HepG2 (cell line): ENCODE measurements around the gene ARMH1. TPM values are rescaled to one million over a fixed set of nuclear protein-coding genes. Genes with fewer than 3 reads are reported as not detected.

ENCODE experiments used
- AKNA ChIP-seq: sonication (generic); formaldehyde crosslinking; IDR thresholded peaks from 2 replicates; pipeline ENCODE4 v1.4.0; 2020; ENCODE audit warnings: missing genetic modification reagents, borderline replicate concordance
- ATF3 ChIP-seq: sonication (generic); formaldehyde crosslinking; IDR thresholded peaks from 2 replicates; pipeline ENCODE4 v1.4.0; 2020; ENCODE audit warnings: missing genetic modification reagents
- BCL6 ChIP-seq: IDR thresholded peaks from 2 replicates; pipeline ENCODE4 v1.6.1; 2016; ENCODE audit warnings: missing genetic modification reagents, missing compliant biosample characterization
- FOSL2 ChIP-seq: sonication (generic); formaldehyde crosslinking; IDR thresholded peaks from 2 replicates; pipeline ENCODE4 v1.4.0; 2020; ENCODE audit warnings: missing genetic modification reagents
- KDM6A ChIP-seq: IDR thresholded peaks from 2 replicates; pipeline ENCODE4 v1.6.1; 2016; ENCODE audit warnings: low read depth
- NCOA5 ChIP-seq: sonication (generic); formaldehyde crosslinking; IDR thresholded peaks from 2 replicates; pipeline ENCODE4 v1.4.0; 2020; ENCODE audit warnings: missing genetic modification reagents
- PAWR ChIP-seq: sonication (generic); formaldehyde crosslinking; IDR thresholded peaks from 2 replicates; pipeline ENCODE4 v1.4.0; 2020; ENCODE audit warnings: missing genetic modification reagents, mild to moderate bottlenecking, borderline replicate concordance
- PHF21A ChIP-seq: sonication (generic); formaldehyde crosslinking; IDR thresholded peaks from 2 replicates; pipeline ENCODE4 v1.5.0; 2020; ENCODE audit warnings: mild to moderate bottlenecking, missing genetic modification reagents
- RFX1 ChIP-seq: fragments of 450-650 bp; IDR thresholded peaks from 2 replicates; pipeline ENCODE4 v1.6.1; 2017
- SALL1 ChIP-seq: sonication (generic); formaldehyde crosslinking; IDR thresholded peaks from 2 replicates; pipeline ENCODE4 v1.8.0; 2022; ENCODE audit warnings: mild to moderate bottlenecking, missing genetic modification reagents
- TFDP1 ChIP-seq: IDR thresholded peaks from 2 replicates; pipeline ENCODE4 v1.6.1; 2016; ENCODE audit warnings: missing compliant biosample characterization, missing genetic modification reagents, borderline replicate concordance
- TMF1 ChIP-seq: sonication (generic); formaldehyde crosslinking; IDR thresholded peaks from 2 replicates; pipeline ENCODE4 v1.8.1; 2022; ENCODE audit warnings: low read depth, missing genetic modification reagents
- XRCC5 ChIP-seq: fragments of 200-400 bp; formaldehyde crosslinking; optimal IDR thresholded peaks from 2 replicates; pipeline ENCODE3; 2017; ENCODE audit warnings: mild to moderate bottlenecking, low read length
- ZBTB10 ChIP-seq: sonication (generic); formaldehyde crosslinking; IDR thresholded peaks from 2 replicates; pipeline ENCODE4 v1.4.0; 2020; ENCODE audit warnings: missing genetic modification reagents, borderline replicate concordance
- ZBTB3 ChIP-seq: sonication (generic); formaldehyde crosslinking; IDR thresholded peaks from 2 replicates; pipeline ENCODE4 v1.4.0; 2020; ENCODE audit warnings: low read depth, mild to moderate bottlenecking, moderate library complexity, missing genetic modification reagents, borderline replicate concordance
- ZNF512 ChIP-seq: sonication (generic); formaldehyde crosslinking; IDR thresholded peaks from 2 replicates; pipeline ENCODE4 v1.4.0; 2020; ENCODE audit warnings: mild to moderate bottlenecking, missing genetic modification reagents
- ZSCAN20 ChIP-seq: sonication (generic); formaldehyde crosslinking; IDR thresholded peaks from 2 replicates; pipeline ENCODE4 v1.4.0; 2020; ENCODE audit warnings: missing genetic modification reagents, mild to moderate bottlenecking, borderline replicate concordance
- polyA plus RNA-seq, 8 experiments: library from polyadenylated mRNA; depleted of rRNA in 3 of 8; stranded (reverse) in 7 of 8; unstranded in 1 of 8; fragments of >200 nt; fragmentation: Illumina TruSeq in 4 of 8; extraction: Trizol in 4 of 8; gene quantifications; 2 replicates each; pipeline versions ENCODE4 v1.2.1 to v1.2.3, GENCODE V29; 2011 to 2016; ENCODE audit warnings: low read depth in 4 of 8, missing spikeins in 1 of 8, mixed read lengths in 1 of 8; ENCODE audit not compliant: insufficient read depth in 1 of 8
- total RNA-seq, 5 experiments: library from RNA; depleted of rRNA; stranded (reverse); fragments of >200 nt; fragmentation: Illumina TruSeq; extraction: Trizol; gene quantifications; 2 replicates each; pipeline ENCODE4 v1.2.3, GENCODE V29; 2016; ENCODE audit warnings: low read depth in 1 of 5

ARMH1 gene
- total and polyA plus RNA-seq, 2 of the 13 experiments (the other 11 are each of a cell fraction or from before 2014, with no cell fraction given) = 0.69 TPM; not detected in 1

- no peak for TF ChIP-seq ZBTB10 (CRISPR knock-in tag)
- TF ChIP-seq PHF21A (CRISPR knock-in tag) = no peak
- no peak for TF ChIP-seq PAWR
- TF ChIP-seq TMF1 (CRISPR knock-in tag) = no peak
- TF ChIP-seq BCL6 (CRISPR knock-in tag) = no peak
- no peak for TF ChIP-seq NCOA5 (CRISPR knock-in tag)
- peak; percentile 81 for TF ChIP-seq XRCC5
- TF ChIP-seq AKNA (CRISPR knock-in tag) = no peak
- TF ChIP-seq ATF3 = no peak
- no peak for TF ChIP-seq RFX1
- no peak for TF ChIP-seq TFDP1 (CRISPR knock-in tag)
- no peak for TF ChIP-seq KDM6A (CRISPR knock-in tag)
- TF ChIP-seq ZSCAN20 (CRISPR knock-in tag) = no peak
- TF ChIP-seq ZNF512 (CRISPR knock-in tag) = no peak
- TF ChIP-seq SALL1 (CRISPR knock-in tag) = peak; percentile 19; the same call in 1 of the 2 replicates
- no peak for TF ChIP-seq FOSL2 (CRISPR knock-in tag)
- TF ChIP-seq ZBTB3 = no peak
These were observed 18.9 kb upstream of the ARMH1 start (continued) for GRCh38 chr1:44655609-44656008.
